ENCODE data around the gene CIT.
"Not testable (repeated sequence)": the region's sequence is repeated elsewhere in the genome, so short reads cannot be mapped to it uniquely, and the experiment has no call there.

Gene CIT

DNA sequence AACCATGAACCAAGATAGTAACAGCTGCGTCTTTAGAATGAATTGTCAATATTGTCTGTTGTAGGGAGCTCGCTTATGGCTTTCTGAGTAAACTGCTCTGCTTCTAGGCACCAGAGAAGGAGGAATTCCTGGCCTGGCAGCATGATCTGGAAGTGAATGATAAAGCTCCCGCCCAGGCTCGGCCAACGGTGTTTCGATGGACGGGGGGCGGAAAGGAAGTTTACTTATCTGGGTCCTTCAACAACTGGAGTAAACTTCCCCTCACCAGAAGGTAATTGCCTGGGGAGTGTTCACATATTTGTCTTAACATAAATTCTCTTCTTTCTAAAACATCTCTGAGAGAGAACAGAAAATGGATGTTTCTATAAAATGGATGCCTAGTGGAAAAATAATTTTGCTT lies 204.9 kb downstream of the CIT start:
- no peak for DNase-seq

- no peak for DNase-seq
These were observed 206.1 kb downstream of the CIT start for GRCh38 chr12:119671070-119671469.

- no peak for DNase-seq
These were observed 207.2 kb downstream of the CIT start for GRCh38 chr12:119669744-119670472.

- DNase-seq = peak; percentile 23
These were observed 208.7 kb downstream of the CIT start for GRCh38 chr12:119668324-119668841.

DNA sequence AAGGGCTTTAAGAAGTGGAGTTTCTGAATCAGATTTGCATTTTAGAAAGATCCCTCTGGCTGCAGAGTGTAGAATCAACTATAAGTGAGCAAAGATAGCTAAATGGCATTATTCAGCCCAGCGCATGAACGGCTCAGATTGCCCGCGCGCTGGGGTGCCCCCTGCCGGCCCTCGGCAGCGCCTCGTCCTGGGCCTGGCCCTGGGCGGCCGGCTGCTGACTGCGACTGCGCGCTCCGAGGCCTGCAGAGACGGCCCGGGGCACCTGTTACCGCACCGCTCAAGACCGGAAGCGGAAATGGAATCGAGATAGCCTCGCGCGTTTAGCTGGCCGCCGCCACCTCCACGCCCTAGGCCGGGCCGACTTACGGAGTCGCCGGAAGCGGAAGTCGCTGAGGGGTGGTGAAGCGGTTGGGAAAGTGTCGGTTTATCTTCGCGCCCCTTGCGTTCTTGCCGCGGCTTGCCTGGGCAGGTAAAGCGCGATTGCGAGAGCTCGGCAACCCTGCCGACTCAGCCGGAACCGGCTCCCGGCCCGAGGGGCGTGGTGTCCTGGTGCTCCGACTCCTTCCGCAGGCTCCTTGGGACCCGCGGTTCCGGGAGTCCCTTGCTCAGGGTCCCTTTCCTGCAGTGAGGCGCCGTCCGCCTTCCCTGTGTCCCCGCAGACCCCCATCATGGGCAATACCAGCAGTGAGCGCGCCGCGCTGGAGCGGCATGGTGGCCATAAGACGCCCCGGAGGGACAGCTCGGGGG lies 209.4 kb downstream of the CIT start, which contains the start of gene PRKAB1:
Gene PRKAB1, plus strand, starts transcription at position 557 of the 747 bp plus-strand sequence. Its CDS starts 112 bp downstream, at position 669.
- peak; percentile 97 for DNase-seq

- DNase-seq = no peak
These were observed 210.1 kb downstream of the CIT start for GRCh38 chr12:119666900-119667576.

DNA sequence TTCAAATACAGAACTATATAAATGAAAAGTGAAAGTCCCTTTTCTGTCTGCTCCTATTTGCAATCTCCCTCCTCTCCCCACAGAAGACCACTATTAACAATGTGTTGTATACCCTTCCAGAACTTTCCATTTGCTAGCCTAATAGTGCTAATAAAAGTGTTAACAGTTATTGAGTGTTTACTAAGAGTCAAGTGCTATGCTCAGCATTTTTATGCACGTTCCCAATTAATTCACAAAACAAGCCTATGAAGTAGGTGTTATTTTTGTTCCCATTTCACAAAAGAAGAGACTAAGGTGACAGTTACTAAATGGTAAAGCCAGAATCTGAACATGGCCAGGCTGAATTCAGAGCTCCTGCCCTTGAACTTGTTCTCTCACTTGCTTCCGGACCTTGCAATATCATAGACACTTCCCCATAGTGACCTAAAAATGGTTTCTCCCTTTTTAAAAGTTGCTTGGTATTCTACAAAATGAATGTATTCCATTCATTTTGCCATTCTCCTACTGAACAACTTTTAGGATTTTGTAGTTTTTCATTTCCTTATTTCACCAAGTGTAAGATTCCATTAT lies 210.8 kb downstream of the CIT start:
- DNase-seq = no peak

GRCh38 chr12:119665164-119665929 lies 211.8 kb downstream of the CIT start:
- no peak for DNase-seq

DNA sequence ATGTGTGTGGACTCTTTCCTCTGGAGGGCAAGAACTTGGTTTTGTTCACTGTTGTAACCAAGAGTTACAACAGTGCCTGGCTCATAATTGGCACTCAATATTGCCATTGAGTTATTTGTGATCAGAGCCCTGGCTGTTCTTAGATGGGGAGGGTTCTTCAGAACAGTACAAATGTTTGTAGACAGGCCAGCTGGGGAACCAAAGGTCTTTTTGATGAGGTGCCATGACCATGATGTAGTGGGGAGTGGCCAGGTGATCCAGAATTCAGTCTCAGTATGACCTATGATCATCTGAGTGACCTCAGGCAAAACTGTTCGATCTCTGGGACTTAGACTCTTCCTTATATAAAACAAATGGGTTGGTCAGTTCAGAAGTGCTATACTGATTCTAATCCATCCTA lies 212.5 kb downstream of the CIT start:
- DNase-seq = no peak

DNA sequence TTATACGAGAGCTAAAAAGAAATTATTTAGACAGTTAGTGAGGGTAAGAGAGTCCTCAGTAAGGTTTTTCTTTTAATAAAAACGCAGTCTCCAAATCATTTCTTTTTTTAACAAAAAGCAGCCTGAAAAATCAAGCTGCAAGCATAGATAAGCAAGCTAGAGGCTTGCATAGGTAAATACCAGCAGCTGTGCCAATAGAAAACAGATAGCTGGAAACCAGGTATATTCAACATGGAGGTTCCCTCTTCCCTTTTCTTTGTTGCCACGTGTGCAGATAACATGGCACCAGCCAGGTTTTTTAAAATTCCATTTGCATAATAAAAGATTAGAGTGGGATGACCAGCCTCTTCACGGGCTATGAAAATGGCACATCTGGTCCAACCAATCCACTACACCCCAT lies 215.2 kb downstream of the CIT start:
- DNase-seq = no peak

GRCh38 chr12:119660076-119660475 lies 217.0 kb downstream of the CIT start:
- DNase-seq = no peak

DNA sequence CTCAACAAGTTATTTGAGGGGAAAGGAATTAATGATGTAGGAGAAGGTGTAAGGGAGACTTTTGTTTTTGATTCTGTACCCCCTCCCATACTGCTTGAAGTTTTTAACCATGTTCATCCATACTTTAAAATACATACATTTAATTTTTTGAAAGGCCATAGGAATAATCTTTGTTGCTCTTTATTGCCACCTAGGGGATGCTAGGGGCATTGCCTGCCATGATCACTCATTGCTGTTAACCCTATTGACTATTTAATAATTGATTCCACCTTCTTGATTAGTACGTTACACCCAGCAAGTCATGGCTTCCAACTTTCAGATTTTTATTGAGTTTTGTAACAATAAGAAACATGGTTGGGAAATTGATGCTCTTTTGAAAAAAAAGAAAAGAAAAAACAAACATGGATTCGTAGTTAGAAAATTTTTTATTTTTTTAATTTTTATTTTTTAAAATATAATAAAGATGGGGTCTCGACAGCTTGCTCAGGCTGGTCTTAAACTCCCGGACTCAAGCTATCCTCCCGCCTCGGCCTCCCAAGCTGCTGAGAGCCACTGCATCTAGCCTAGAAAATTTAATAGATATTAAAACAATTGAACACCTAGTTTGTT lies 217.7 kb downstream of the CIT start:
- DNase-seq = peak; percentile 15

GRCh38 chr12:119658166-119658565 lies 219.0 kb downstream of the CIT start:
- not testable (repeated sequence) for DNase-seq

- not testable (repeated sequence) for DNase-seq
These were observed 220.1 kb downstream of the CIT start for GRCh38 chr12:119657001-119657400.

DNA sequence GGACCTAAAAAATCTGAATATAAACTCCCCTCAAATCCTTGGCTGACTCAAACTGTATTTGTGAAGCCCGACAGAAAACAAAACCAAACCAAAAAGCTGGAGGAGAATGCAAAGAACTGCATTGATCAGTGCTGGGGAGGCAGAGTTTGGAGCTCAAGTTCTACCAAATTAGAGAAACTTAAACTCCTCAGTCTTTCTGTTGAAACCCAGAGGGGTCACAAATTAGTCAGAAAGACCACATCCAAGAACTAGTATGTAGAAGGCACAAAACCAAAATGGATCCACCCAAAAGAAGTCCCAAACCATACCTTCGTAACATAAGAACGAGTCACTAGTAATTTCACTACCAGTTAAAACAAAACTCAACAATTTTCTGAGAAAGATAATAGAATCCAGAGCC lies 224.5 kb downstream of the CIT start:
- no peak for DNase-seq

GRCh38 chr12:119649202-119649808 lies 227.8 kb downstream of the CIT start:
- DNase-seq = peak; percentile 24

- no peak for DNase-seq
These were observed 231.5 kb downstream of the CIT start for GRCh38 chr12:119645535-119646059.

DNA sequence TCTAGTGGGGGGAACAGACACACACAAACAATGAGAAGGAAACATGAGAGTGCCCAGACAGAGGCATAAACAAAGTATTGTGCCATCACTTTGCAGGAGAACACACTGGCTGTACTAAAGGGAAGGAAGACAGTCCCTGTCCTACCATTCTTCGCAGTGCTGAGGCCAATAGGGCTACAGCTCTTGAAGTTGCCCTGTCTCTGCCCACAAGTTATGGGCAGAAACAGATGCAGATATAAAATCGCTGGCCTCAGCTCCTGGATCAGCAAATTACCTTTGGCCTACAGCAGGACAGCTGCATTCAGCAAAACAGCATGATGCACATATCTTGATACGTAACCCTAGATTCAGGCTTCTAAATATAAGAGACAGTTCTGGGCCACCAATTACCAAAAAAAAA lies 232.2 kb downstream of the CIT start:
- no peak for DNase-seq

- DNase-seq = no peak
These were observed 234.1 kb downstream of the CIT start for GRCh38 chr12:119642986-119643385.

Measured in DMS79 treated with DMSO at 0.1 percent for 48 hours (cell line).